GM21576 (cell line): ENCODE results near the gene EFS.
"Not testable (repeated sequence)": the region's sequence is repeated elsewhere in the genome, so short reads cannot be mapped to it uniquely, and the experiment has no call there.

Source experiments
- ATAC-seq: cut with Tn5 transposase; IDR thresholded peaks from one replicate; pipeline ENCODE4 v1.9.1; 2021; ENCODE audit warnings: mild to moderate bottlenecking, moderate library complexity; ENCODE audit not compliant: unreplicated experiment

EFS gene

GRCh38 chr14:23365036-23365731 lies at the start of gene EFS:
TSS of gene EFS (minus strand) at chr14:23365172. CDS start at chr14:23365025, 147 bp downstream.
- ATAC-seq: no peak

- no peak for ATAC-seq
Measured at GRCh38 chr14:23414254-23414653, 49.3 kb upstream of the EFS start.

- ATAC-seq: no peak
Measured at GRCh38 chr14:23413681-23414080, 48.7 kb upstream of the EFS start.

- no peak for ATAC-seq
Measured at GRCh38 chr14:23411563-23412525, 46.9 kb upstream of the EFS start.

GRCh38 chr14:23409966-23410635 lies 45.1 kb upstream of the EFS start:
- ATAC-seq: no peak

GRCh38 chr14:23409475-23409874 lies 44.5 kb upstream of the EFS start:
- no peak for ATAC-seq

GRCh38 chr14:23408307-23408630 lies 43.3 kb upstream of the EFS start:
- ATAC-seq: no peak

- no peak for ATAC-seq
Measured at GRCh38 chr14:23407516-23408306, 42.7 kb upstream of the EFS start, which contains the start of gene MYH6. TSS of gene MYH6 (minus strand) at chr14:23408273. CDS start at chr14:23407223, 1,050 bp downstream.

- no peak for ATAC-seq
Measured at GRCh38 chr14:23406725-23407355, 41.9 kb upstream of the EFS start.

GRCh38 chr14:23406244-23406643 lies 41.3 kb upstream of the EFS start:
- ATAC-seq: no peak

- ATAC-seq: no peak
Measured at GRCh38 chr14:23405516-23406025, 40.6 kb upstream of the EFS start.

GRCh38 chr14:23405096-23405495 lies 40.1 kb upstream of the EFS start:
- no peak for ATAC-seq

GRCh38 chr14:23404331-23404900 lies 39.4 kb upstream of the EFS start:
- no peak for ATAC-seq

GRCh38 chr14:23403908-23404307 lies 38.9 kb upstream of the EFS start:
- no peak for ATAC-seq

- no peak for ATAC-seq
Measured at GRCh38 chr14:23403139-23403438, 38.1 kb upstream of the EFS start.

- no peak for ATAC-seq
Measured at GRCh38 chr14:23402296-23403138, 37.5 kb upstream of the EFS start.

- no peak for ATAC-seq
Measured at GRCh38 chr14:23401291-23401690, 36.3 kb upstream of the EFS start.

- ATAC-seq: not testable (repeated sequence)
Measured at GRCh38 chr14:23400496-23401149, 35.7 kb upstream of the EFS start.
